Activated naive CD4-positive, alpha-beta T cell treated with anti-CD3 and anti-CD28 coated beads, Interleukin-2, amount 50 U/mL, for 72 hours (primary cell): Measurements from ENCODE around the gene TSR3. TPM values are rescaled to one million over a fixed set of nuclear protein-coding genes. Genes with fewer than 3 reads are reported as not detected.

Experiments
- ATAC-seq, 2 donors: fragments of 150-1000 bp; cut with Tn5 transposase; 2 replicates each; pipeline ENCODE4 v1.10.0; 2021; ENCODE audit warnings: mild to moderate bottlenecking in 2 of 2, moderate library complexity in 2 of 2
- DNase-seq, 2 donors: peaks; one replicate each; pipeline ENCODE4 v3.0.0; 2021 to 2022; ENCODE audit warnings: low spot score in 2 of 2
- H3K27ac Mint-ChIP-seq, 2 donors: one replicate each; pipeline ENCODE4 v1.8.0; 2022; ENCODE audit warnings: mild to moderate bottlenecking in 2 of 2, mixed read lengths in 2 of 2
- H3K36me3 Mint-ChIP-seq, 2 donors: one replicate each; pipeline ENCODE4 v1.8.0; 2022; ENCODE audit warnings: mixed read lengths in 2 of 2
- H3K9me3 Mint-ChIP-seq, 2 donors: one replicate each; pipeline ENCODE4 v1.8.0; 2022; ENCODE audit warnings: mixed read lengths in 2 of 2
- total RNA-seq, 2 donors: library from RNA; stranded (reverse); gene quantifications; one replicate each; pipeline ENCODE4 v1.2.3, GENCODE V29; 2022

The TSR3 gene
- total RNA-seq, 2 donors from 2014 or later, result 34.4 to 50.8 TPM

DNA sequence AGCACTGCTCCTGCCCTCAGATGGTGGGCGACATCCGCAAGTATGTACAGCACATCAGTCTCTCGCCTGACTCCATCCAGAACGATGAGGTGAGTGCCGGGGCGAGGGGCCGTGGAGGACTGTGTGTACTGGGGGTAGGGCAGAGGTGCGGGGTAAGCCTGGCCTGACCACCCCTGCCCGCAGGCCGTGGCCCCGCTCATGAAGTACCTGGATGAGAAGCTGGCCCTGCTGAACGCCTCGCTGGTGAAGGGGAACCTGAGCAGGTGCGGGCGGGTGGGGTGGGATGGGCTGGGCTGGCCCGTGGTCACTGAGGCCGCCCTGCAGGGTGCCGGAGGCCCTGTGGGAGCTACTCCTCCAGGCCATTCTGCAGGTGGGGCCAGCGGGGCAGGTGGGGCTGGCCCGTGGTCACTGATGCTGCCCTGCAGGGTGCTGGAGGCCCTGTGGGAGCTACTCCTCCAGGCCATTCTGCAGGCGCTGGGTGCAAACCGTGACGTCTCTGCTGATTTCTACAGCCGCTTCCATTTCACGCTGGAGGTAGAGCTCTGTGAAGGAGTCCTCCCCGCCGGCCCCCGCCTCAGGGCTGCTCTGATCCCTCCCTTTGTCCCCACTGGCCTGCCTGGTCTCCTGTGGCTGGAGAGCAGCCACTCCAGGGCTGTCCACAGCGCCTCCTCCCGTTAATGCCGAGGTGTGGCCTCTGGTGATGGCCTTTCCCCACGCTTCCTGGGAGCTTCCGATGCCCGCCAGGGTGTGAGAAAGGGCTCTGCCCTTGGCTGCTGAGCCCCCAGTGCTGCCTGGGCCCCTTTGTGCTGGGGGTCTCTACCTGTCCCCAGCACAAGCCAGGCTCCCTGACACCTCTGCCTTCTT lies 5.0 kb downstream of the TSR3 start:
- no peaks in the 10 kb centered on the region for H3K36me3 Mint-ChIP-seq
- no peak for ATAC-seq
- H3K27ac Mint-ChIP-seq, result no peak overlapping the region

DNA sequence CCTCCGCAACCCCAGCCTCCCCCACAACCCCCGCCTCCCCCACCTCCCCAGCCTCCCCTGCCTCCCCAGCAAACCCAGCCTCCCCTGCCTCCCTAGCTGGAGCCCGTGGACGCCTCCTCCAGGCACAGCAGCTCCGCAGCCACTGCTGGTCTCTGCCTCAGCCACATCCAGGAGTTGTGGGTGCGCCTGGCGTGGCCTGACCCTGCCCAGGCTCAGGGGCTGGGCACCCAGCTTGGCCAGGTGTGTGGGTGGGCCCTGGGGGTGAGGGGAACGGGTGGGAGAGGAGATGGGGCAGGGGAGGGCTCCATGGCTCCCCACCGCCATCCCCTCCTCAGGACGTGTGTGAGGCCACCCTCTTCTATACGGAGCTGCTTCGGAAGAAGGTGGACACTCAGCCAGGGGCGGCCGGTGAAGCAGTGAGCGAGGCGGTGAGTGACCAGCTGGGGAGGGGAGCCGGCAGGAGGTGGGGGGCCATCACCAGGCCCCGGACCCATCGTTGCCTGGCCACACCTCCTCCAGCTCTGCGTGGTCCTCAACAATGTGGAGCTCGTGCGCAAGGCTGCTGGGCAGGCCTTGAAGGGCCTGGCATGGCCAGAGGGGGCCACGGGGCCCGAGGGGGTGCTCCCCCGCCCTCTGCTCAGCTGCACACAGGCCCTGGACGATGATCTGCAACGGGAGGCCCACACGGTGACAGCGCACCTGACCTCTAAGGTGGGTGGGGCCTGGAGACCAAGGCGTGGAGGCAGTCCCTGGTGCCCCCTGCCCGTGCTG lies 5.8 kb downstream of the TSR3 start:
- Mint-ChIP-seq H3K9me3 (no peaks in the 10 kb centered on the region), H3K27ac (no peak overlapping the region), H3K36me3 (no peaks in the 10 kb centered on the region)
- DNase-seq (no peak), ATAC-seq (no peak)

More for the DNA sequence above, 5.0 kb downstream of the TSR3 start:
- DNase-seq, result no peak
- no peaks in the 10 kb centered on the region for H3K9me3 Mint-ChIP-seq

DNA sequence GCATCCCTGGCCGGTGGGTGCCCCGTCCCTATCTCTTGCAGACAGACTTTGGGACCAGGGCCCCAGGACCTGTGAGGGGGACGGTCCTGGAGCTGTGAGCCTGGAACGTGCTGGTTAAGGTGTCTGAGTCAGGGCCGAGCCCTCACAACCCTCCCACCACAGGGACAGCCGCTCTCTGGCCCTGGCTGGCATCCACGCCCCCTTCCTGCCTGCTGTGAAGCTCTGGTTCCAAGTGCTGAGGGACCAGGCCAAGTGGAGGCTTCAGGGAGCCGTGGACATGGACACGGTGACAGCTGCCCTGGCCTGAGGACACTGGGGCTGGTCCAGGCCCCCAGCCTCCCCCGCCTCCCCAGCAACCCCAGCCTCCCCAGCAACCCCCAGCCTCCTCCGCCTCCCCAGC lies 6.6 kb downstream of the TSR3 start:
- no peak overlapping the region for H3K27ac Mint-ChIP-seq
- DNase-seq (no peak), ATAC-seq (no peak)
- H3K36me3 Mint-ChIP-seq, result no peaks in the 10 kb centered on the region
- no peaks in the 10 kb centered on the region for H3K9me3 Mint-ChIP-seq

DNA sequence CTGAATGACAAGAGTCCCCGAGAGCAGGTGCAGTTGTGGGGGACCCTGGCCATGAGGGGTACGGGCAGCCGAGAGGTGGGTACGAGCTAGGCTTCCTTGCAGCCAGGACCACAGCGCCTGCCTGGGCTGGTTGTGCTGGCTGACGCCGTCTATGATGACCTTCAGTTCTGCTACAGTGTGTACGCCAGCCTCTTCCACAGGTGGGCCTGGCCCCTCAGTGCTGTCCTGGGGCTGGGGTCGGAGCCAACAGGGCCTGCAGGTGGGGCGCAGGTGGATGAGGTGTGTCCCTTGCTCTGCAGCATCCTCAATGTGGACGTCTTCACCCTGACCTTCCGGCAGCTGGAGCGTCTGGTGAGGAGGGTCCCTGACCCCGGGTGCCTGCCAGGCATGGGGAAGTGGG lies 7.2 kb downstream of the TSR3 start:
- DNase-seq (no peak), ATAC-seq (no peak)
- H3K36me3 Mint-ChIP-seq, result no peaks in the 10 kb centered on the region
- peak overlapping the region in 1 of 2 donors; percentile 65 for H3K27ac Mint-ChIP-seq
- H3K9me3 Mint-ChIP-seq, result no peaks in the 10 kb centered on the region

DNA sequence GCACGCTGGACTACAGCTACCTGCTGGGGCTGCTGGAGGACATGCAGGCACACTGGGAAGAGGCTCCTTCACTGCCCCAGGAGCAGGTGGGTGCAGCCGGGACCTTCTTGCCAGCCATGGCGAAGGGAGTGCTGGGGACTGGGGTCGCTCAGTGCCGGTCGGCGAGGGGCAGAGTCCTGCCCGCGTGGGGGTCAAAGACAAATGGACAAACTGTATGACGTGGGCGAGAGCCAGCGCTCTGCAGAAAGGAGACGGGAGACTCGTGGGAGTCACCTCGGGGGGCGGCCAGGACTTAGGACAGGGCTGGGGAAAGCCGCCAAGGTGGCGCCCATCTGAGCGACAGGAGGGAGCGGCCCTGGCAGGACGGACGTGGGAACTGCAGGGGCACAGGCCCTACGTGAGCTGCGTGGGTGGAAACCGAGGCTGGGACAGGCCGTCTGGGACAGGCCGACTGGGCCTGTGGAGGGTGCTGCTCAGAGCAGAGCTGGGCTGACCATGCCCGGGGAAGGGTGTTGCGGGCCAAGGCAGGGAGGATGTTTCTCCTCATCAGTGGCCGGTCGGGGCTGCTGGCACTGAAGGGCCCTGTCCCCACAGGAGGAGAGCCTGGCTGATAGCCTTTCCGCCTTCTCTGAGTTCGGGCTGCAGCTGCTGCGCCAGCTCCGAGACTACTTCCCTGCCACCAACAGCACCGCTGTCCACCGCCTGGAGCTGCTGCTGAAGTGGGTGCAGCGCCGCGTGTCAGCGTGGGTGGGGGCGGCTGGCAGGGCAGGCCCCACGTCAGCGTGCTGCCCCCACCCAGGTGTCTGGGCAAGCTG lies 8.0 kb downstream of the TSR3 start:
- Mint-ChIP-seq H3K36me3 (no peaks in the 10 kb centered on the region), H3K27ac (peak overlapping the region in 1 of 2 donors; percentile 43), H3K9me3 (no peaks in the 10 kb centered on the region)
- ATAC-seq (no peak), DNase-seq (no peak)

DNA sequence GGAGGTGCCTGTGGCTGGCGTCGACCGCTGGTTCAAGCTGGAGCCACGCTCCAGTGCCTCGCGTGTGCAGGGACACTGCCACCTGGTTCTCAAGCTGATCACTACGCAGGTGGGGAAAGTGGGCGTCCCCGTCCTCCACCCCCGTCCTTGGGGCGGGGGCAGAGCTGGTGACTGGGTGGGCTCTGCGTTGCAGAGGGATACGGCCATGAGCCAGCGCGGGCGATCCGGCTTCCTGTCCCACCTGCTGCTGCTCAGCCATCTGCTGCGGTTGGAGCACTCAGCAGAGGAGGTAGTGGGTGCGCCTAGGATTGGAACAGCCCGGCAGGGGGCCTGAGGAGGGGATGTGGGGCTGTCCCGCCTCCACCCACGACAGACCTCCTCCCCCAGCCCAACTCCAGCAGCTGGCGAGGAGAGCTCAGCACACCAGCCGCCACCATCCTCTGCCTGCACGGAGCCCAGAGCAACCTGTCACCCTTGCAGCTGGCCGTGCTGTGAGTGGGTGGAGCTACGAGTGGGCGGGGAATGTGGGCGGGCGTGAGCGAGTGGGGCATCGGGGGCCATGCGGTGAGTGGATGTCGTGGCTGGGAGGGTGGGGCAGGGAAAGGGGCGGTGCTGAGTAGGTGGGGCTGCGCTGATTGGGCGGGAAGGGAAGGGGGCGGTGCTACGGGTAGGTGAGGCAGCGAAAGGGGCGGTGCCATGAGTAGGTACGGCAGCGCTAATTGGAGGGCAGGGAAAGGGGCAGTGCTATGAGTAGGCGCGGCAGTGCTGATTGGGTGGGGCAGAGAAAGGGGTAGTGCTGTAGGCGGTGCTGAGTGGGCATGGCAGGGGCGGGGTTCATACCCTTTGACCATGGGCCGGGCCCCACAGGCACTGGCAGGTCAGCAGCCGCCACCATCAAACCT lies 8.9 kb downstream of the TSR3 start:
- no peaks in the 10 kb centered on the region for H3K9me3 Mint-ChIP-seq
- no peaks in the 10 kb centered on the region for H3K36me3 Mint-ChIP-seq
- H3K27ac Mint-ChIP-seq, result peak overlapping the region in 1 of 2 donors; percentile 43
- ATAC-seq (peak; percentile 92 to 94), DNase-seq (peak; percentile 82 to 91)

DNA sequence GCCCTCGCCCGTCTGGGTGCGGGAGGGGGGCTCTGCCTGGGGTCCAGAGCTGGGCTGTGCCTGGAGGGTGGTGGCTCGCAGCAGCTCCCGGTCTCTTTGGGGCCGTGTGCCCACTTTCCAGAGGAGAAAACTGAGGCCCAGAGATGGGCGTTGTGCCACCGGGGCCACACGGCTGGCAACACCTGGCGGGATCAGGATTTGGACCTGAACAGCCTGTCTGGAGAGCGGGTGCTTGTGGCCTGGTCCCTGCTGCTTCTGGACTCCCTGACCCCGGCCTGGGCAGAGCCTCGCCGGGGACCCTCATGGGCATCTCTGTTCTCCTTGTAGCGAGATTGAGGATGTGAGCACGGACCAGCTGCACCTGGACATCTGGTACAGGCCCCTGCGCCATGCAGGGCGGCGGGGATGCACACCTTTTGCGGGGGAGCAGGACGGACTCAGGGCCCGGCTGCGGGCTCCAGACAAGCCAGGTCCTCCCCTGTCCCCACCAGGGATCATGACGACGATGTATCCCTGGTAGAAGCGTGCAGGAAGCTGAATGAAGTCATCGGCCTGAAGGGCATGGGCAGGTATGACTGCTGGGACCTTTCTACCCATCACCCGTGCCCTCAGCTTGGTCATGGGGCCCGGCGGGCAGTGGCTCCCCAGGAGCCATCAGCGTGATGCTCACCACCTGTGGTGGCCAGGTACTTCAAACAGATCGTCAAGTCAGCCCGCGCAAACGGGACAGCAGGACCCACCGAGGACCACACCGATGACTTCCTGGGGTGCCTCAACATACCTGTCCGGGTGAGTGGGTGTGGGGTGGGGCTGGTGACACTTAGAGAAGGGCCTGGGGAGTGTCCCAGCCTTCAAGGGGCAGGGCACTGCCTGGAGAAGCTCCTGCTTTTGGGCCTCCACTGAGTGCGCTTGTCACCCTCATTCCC lies 9.9 kb downstream of the TSR3 start:
- Mint-ChIP-seq H3K27ac (no peak overlapping the region), H3K36me3 (no peaks in the 10 kb centered on the region), H3K9me3 (no peaks in the 10 kb centered on the region)
- DNase-seq (no peak), ATAC-seq (no peak)

DNA sequence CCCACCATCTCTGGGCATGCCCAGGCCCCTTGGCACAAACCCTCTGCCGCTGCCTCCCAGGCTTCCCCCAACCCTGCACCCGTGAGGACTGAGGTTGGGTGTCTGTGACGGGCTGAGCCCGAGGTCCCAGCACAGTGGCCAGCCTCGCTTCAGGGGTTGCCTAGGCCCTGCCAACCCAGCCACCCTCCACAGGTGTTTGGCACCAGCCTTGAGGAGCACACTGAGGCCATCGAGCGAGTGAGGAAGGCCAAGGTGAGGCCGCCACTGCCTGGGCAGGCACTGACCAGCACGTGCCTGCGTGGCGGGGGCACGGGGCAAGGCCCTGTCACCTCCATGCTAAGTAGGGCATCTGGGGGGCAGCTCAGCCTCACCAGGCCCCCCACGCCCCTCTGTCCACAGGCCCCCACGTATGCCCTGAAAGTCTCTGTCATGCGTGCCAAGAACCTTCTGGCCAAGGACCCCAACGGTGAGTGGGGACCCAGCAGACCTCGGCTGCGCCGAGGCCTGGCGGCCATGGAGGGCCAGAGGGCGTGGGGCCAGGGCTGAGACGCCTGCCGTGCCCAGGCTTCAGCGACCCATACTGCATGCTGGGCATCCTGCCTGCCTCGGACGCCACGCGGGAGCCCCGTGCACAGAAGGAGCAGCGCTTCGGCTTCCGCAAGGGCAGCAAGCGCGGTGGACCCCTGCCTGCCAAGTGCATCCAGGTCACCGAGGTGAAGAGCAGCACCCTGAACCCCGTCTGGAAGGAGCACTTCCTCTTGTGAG lies 10.8 kb downstream of the TSR3 start:
- no peak overlapping the region for H3K27ac Mint-ChIP-seq
- H3K36me3 Mint-ChIP-seq, result no peaks in the 10 kb centered on the region
- ATAC-seq, result no peak
- H3K9me3 Mint-ChIP-seq, result no peaks in the 10 kb centered on the region
- DNase-seq, result no peak

DNA sequence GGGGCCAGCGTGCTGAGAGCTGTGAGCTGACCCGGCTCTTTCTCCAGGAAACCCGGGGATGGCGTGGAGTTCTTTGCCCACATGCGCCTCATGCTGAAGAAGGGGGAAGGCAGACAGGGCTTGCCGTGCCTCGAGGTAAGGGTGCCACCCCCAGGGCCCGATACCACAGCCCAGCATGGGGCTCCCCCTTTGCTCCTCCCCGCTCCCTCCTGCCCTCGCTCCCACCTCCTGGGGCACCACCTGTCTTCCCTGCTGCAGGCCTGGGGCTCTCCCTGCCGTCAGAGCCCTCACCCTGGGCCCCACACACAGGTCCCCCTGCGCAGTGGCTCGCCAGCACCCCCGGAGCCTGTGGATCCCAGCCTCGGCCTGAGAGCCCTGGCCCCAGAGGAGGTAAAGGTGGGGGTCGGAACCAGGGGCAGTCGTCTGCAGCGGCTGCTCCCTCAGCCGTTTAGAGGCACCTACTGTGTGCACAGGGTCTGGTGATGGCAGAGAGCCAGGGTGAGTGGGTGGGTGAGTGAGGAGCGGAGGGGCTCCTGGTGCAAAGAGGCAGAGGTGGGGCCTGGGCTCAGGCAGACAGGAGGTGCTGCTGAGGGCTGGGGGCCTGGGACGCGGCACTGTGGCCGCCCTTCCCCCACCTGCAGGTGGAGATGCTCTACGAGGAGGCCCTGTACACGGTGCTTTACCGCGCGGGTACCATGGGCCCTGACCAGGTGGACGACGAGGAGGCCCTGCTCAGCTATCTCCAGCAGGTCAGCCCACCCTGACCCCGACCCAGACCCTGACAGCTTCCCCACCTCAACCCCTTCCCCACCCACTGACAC lies 12.6 kb downstream of the TSR3 start:
- ATAC-seq, result no peak
- DNase-seq, result no peak
- H3K27ac Mint-ChIP-seq, result no peak overlapping the region
- H3K36me3 Mint-ChIP-seq, result no peaks in the 10 kb centered on the region
- no peaks in the 10 kb centered on the region for H3K9me3 Mint-ChIP-seq

DNA sequence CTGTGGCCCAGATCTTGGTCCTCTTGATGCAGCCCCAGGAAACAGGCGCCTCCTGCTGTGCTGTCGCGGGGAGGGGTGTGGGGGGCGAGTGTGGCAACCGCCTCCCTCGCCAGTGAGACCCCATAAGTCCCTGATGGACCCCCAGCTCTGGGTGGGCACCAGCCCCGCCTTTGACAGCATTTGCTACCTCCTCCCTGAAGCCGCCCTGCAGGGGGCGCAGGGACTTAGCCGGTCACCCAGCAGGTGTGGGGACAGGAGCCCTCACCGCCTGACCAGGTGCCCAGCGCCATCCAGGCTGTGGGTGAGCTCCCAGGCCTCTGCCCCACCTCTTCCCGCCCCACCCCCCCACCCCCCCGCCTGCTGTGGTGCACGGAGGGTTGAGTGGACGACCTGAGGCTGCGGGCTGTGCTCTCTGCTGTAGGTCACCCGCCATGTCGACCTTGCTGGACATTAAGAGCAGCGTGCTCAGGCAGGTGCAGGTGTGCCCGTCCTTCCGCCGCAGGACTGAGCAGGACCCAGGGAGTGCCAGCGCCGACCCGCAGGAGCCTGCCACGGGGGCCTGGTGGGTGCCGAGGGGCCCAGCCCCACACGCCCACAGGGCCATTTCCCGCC lies 13.5 kb downstream of the TSR3 start:
- Mint-ChIP-seq H3K36me3 (no peaks in the 10 kb centered on the region), H3K27ac (no peak overlapping the region), H3K9me3 (no peaks in the 10 kb centered on the region)
- DNase-seq (no peak), ATAC-seq (no peak)

DNA sequence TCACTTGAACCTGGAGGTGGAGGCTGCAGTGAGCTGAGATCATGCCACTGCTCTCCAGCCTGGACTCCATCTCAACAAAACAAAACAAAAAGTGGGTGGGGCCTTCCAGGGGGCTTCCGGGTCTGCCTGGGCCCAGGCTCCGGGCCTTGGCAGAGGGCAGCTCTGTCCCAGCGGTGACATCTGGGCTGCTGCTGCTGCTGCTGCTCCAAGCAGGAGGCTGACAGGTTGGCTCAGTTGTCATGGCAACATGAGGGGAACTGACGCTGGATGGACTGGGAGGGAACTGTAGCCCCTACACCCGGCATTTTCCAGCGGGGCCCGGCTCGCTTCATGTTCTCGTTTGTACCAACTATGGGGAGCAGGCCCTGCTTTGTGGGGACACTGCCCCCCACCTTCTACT lies 14.2 kb downstream of the TSR3 start:
- Mint-ChIP-seq H3K9me3 (no peaks in the 10 kb centered on the region), H3K36me3 (no peaks in the 10 kb centered on the region), H3K27ac (no peak overlapping the region)
- no peak for DNase-seq
- no peak for ATAC-seq

DNA sequence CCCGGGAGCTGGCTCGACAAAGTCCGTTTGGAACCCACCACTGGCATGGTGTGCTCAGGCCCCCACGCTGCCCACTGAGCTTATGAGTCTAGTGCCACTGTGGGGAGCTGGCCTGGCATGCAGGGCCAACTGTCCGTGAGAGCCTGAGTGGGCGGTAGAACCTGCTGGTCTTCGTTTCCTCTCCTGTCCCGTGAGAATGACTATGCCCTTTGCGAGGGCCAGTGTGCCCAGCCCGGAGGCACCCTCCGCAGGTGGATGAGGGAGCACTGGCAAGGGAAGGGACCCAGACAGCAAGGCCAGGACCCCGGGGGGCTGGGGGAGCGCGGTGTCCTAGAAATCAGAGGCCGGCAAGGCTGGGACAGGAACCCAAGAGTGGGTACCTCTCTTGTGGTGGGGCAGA lies 15.1 kb downstream of the TSR3 start:
- no peak for DNase-seq
- no peaks in the 10 kb centered on the region for H3K9me3 Mint-ChIP-seq
- ATAC-seq, result no peak
- no peak overlapping the region for H3K27ac Mint-ChIP-seq
- no peaks in the 10 kb centered on the region for H3K36me3 Mint-ChIP-seq

DNA sequence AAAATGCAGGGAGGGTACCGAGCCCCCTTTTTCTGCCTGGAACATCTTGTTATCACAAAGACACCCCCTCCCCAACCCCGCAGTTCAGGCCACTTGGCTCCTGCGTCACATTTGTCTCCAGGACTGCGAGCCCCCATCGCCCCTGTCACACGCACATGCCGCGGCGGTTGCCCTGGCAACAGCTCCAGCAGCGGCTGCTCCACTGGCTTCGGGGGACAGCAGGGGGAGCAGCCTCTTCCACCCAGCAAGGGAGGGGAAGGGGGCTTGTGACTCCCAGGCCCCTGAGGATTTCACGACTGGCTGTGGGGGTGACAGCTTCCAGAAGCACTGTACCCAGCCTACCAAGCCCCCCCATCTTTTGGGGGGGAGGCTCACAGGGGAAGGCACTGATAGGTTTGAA lies 15.7 kb downstream of the TSR3 start:
- Mint-ChIP-seq H3K36me3 (no peaks in the 10 kb centered on the region), H3K9me3 (no peaks in the 10 kb centered on the region), H3K27ac (no peak overlapping the region)
- no peak for DNase-seq
- ATAC-seq, result no peak
